DND-41 (cell line): Measurements from ENCODE around the gene TRIM45.
A peak's percentile ranks its signal among the peaks of the same experiment; 100 is the strongest.

Source experiments
- ATAC-seq: fragments of 200-7000 bp; cut with Tn5 transposase; 3 replicates; pipeline ENCODE4 v1.9.1; 2021; ENCODE audit warnings: low read depth; ENCODE audit not compliant: insufficient read depth
- DNase-seq: peaks from one replicate; pipeline ENCODE4 v3.0.0-alpha.2; 2020
- H2AFZ ChIP-seq: 2 replicates; pipeline ENCODE4 v1.6.0; 2012; ENCODE audit warnings: low read depth, low read length
- H3K27ac ChIP-seq: 2 replicates; pipeline ENCODE4 v1.5.1; 2012; ENCODE audit warnings: low read length, inconsistent platforms
- H3K27me3 ChIP-seq: fragments of 200-600 bp; sonication (generic); 2 replicates; pipeline ENCODE4 v1.6.0; 2012; ENCODE audit warnings: low read length, mild to moderate bottlenecking, inconsistent platforms; ENCODE audit not compliant: insufficient read depth, poor library complexity
- H3K36me3 ChIP-seq: 2 replicates; pipeline ENCODE4 v1.5.1; 2012; ENCODE audit warnings: low read length, inconsistent platforms; ENCODE audit not compliant: insufficient read depth
- H3K4me1 ChIP-seq: 2 replicates; pipeline ENCODE4 v1.5.1; 2012; ENCODE audit warnings: mild to moderate bottlenecking, low read length; ENCODE audit not compliant: insufficient read depth
- H3K4me2 ChIP-seq: 2 replicates; pipeline ENCODE4 v1.6.0; 2012; ENCODE audit warnings: mild to moderate bottlenecking, moderate library complexity, low read length, inconsistent platforms; ENCODE audit not compliant: insufficient read depth
- H3K4me3 ChIP-seq, 2 experiments: fragments of 200-600 bp in 1 of 2; shearing (Covaris generic) in 1 of 2; 2 replicates each; pipeline ENCODE4 v1.5.1; 2012 to 2016; ENCODE audit warnings: inconsistent platforms in 2 of 2, low read length in 2 of 2, mild to moderate bottlenecking in 2 of 2, low read depth in 1 of 2, moderate library complexity in 1 of 2
- H3K79me2 ChIP-seq: 2 replicates; pipeline ENCODE4 v1.6.0; 2012; ENCODE audit warnings: low read length, inconsistent platforms; ENCODE audit not compliant: insufficient read depth
- H3K9ac ChIP-seq: 2 replicates; pipeline ENCODE4 v1.6.0; 2012; ENCODE audit warnings: low read depth, mild to moderate bottlenecking, inconsistent platforms, low read length, moderate library complexity
- H3K9me3 ChIP-seq: 2 replicates; pipeline ENCODE4 v1.5.1; 2012; ENCODE audit warnings: low read length, moderate library complexity, mild to moderate bottlenecking, inconsistent platforms; ENCODE audit not compliant: insufficient read depth, severe bottlenecking
- H4K20me1 ChIP-seq: 2 replicates; pipeline ENCODE4 v1.6.0; 2012; ENCODE audit warnings: low read length; ENCODE audit not compliant: insufficient read depth
- EZH2 ChIP-seq: IDR thresholded peaks from 3 replicates; pipeline ENCODE4 v1.6.1; 2012; ENCODE audit warnings: borderline replicate concordance, low read depth, mild to moderate bottlenecking, moderate library complexity, low read length, inconsistent platforms; ENCODE audit not compliant: severe bottlenecking
- TF ChIP-seq, protein P1 (sequence below): IDR thresholded peaks from 2 replicates; pipeline ENCODE4 v1.5.1; 2012; ENCODE audit warnings: borderline replicate concordance, low read length, moderate library complexity, mild to moderate bottlenecking; ENCODE audit not compliant: poor library complexity, severe bottlenecking; ENCODE audit errors: extremely low read depth

TRIM45 gene

GRCh38 chr1:117113199-117113598 is 8.3 kb downstream of the TRIM45 start:
- H3K79me2 ChIP-seq: no peaks in the 10 kb centered on the region
- TF ChIP-seq, protein P1, sequence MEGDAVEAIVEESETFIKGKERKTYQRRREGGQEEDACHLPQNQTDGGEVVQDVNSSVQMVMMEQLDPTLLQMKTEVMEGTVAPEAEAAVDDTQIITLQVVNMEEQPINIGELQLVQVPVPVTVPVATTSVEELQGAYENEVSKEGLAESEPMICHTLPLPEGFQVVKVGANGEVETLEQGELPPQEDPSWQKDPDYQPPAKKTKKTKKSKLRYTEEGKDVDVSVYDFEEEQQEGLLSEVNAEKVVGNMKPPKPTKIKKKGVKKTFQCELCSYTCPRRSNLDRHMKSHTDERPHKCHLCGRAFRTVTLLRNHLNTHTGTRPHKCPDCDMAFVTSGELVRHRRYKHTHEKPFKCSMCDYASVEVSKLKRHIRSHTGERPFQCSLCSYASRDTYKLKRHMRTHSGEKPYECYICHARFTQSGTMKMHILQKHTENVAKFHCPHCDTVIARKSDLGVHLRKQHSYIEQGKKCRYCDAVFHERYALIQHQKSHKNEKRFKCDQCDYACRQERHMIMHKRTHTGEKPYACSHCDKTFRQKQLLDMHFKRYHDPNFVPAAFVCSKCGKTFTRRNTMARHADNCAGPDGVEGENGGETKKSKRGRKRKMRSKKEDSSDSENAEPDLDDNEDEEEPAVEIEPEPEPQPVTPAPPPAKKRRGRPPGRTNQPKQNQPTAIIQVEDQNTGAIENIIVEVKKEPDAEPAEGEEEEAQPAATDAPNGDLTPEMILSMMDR: no peak
- no peak for TF ChIP-seq EZH2
- H3K27ac ChIP-seq: no peak overlapping the region
- ATAC-seq: 0 out of 3 replicates have a peak, but pooled peaks have one; percentile 13
- H3K9me3 ChIP-seq: no peaks in the 10 kb centered on the region
- no peak for DNase-seq
- no peak overlapping the region for H3K4me3 ChIP-seq
- no peaks in the 10 kb centered on the region for H3K4me1 ChIP-seq
- no peaks in the 10 kb centered on the region for H3K27me3 ChIP-seq
- no peak overlapping the region for H3K9ac ChIP-seq
- no peak overlapping the region for H3K4me2 ChIP-seq
- no peaks in the 10 kb centered on the region for H3K36me3 ChIP-seq
- no peaks in the 10 kb centered on the region for H4K20me1 ChIP-seq
- H2AFZ ChIP-seq: no peak overlapping the region

DNA sequence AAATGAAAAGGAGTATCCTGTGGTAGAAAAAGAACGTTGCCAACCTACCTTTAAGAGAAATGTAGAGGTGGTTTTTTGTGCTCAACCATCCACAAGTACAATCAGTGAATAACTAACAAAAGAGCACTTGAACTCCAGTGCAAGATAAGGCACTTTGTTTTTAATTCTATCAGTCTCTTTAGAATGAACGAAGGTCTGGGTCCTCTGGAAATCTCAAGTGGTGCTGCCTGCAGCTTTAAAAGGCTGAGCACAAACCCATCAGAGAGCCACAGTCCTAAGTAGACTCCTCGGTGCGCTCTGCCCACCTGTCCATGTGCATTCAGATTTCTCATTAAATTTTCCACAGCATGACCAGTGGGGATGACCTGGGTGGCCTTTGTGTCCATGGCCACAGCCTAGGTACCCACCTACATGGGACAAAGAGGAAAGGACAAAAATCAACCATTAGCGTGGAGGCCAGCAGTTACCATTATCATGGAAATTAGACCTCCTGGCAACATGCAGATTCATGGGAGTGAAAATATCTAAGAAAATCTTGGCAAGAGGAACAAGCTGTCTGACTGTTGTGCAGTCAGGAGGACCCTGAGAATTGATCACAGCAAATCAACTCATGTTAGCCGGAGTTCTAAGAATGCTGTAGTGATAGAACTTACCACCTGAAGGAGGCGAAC is 9.4 kb downstream of the TRIM45 start:
- Histone ChIP-seq H3K4me1 (no peaks in the 10 kb centered on the region), H3K9ac (no peak overlapping the region), H3K27me3 (no peaks in the 10 kb centered on the region), H3K4me3 (no peak overlapping the region), H3K4me2 (no peak overlapping the region), H3K79me2 (no peaks in the 10 kb centered on the region), H3K36me3 (no peaks in the 10 kb centered on the region), H3K9me3 (no peaks in the 10 kb centered on the region), H3K27ac (no peak overlapping the region), H2AFZ (no peak overlapping the region), H4K20me1 (no peaks in the 10 kb centered on the region)
- TF ChIP-seq, protein P1: no peak
- no peak for TF ChIP-seq EZH2
- DNase-seq (no peak), ATAC-seq (no peak)

DNA sequence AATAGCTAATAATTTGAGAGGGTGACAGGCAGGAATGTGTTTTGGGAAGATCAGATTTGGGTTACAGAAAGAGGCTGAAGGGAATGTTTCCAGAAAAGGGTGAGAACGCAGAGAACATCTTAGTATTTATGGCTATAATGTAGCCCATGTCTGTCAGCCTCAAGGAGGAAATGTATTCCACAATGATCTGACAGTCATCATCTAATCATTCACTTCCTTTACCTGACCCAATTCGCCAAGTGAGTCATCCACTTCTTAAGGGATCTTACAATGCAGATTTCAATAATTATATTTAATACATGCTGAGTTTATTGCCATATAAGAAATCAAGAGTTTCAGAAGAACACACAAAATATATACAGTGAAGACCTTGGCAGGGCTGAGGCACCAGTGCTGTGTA is 10.8 kb downstream of the TRIM45 start:
- Histone ChIP-seq H3K9ac (no peak overlapping the region), H3K27me3 (no peaks in the 10 kb centered on the region), H3K4me2 (no peak overlapping the region), H3K36me3 (no peaks in the 10 kb centered on the region), H3K27ac (no peak overlapping the region), H2AFZ (no peak overlapping the region), H3K79me2 (no peaks in the 10 kb centered on the region), H3K4me1 (no peaks in the 10 kb centered on the region), H3K4me3 (no peak overlapping the region), H4K20me1 (no peaks in the 10 kb centered on the region), H3K9me3 (no peaks in the 10 kb centered on the region)
- no peak for TF ChIP-seq EZH2
- TF ChIP-seq, protein P1: no peak
- ATAC-seq: no peak
- no peak for DNase-seq
